Lower leg skin (tissue), 4 donors: ENCODE measurements around the gene TRMU. TPM values are rescaled to one million over a fixed set of nuclear protein-coding genes. Genes with fewer than 3 reads are reported as not detected.

Source experiments
- DNase-seq, 2 donors: peaks; one replicate each; pipeline ENCODE4 v3.0.0-alpha.2; 2019; ENCODE audit warnings: low spot score in 2 of 2
- H3K4me3 ChIP-seq: fragments of 200-600 bp; sonication (generic); 2 replicates; pipeline ENCODE4 v1.5.1; 2017; ENCODE audit warnings: mild to moderate bottlenecking, low read depth; ENCODE audit not compliant: poor library complexity, severe bottlenecking
- CTCF ChIP-seq, 3 donors: fragments of 450-650 bp; IDR thresholded peaks; one replicate each; pipeline ENCODE4 v1.5.1; 2016; ENCODE audit warnings: antibody characterized with exemption in 3 of 3, mild to moderate bottlenecking in 3 of 3, moderate library complexity in 2 of 3
- POLR2A ChIP-seq, 2 donors: fragments of 450-650 bp; IDR thresholded peaks; one replicate each; pipeline ENCODE4 v1.6.1; 2016 to 2017; ENCODE audit warnings: antibody characterized with exemption in 2 of 2, mild to moderate bottlenecking in 1 of 2, moderate library complexity in 1 of 2
- WGBS, 2 donors: methylation state at CpG; one replicate each; pipeline ENCODE4 v1.1.5; 2018; 5-methylcytosine and 5-hydroxymethylcytosine counted together
- intact Hi-C: fragments of 100-400 bp; cut with DNase I; formaldehyde crosslinking; loops from one replicate; pipeline ENCODE4 v1.15.0; 2023; ENCODE audit warnings: low total_unique reads
- total RNA-seq, 4 donors: library from RNA; depleted of rRNA; stranded (reverse); fragments of >200 nt; gene quantifications; one replicate each; pipeline ENCODE4 v1.1.0, GENCODE V29; 2016

The TRMU gene
- total RNA-seq, 4 donors from 2014 or later = 26.8 to 43.5 (median 32.7) TPM

DNA sequence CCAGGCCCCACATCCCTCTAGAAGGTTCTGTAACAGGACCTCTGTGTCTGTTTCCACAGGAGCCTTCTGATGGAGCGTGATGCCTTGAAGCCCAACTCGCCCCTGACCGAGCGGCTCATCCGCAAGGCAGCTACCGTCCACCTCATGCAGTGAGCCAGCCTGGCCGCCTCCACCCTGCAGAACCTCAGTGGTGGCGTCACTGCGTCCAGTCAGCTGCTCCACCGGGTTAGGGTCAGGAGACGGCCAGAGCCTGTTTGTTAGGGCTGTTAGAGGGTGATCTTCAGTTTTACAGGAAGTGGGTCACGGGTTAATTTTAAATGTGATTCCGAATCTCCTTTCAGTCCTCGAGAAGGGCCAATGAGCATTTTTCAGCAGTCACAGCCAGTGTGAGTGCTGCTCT, 42.8 kb upstream of the TRMU start:
- DNase-seq = no peak
- intact Hi-C loops = no loop called here
- WGBS, 2 donors = 80 to 89% methylated on average over 6 to 14 of the region's 14 CpGs
- no peak for TF ChIP-seq POLR2A (IDR thresholded peaks at IDR 0.05)
- TF ChIP-seq CTCF (IDR thresholded peaks at IDR 0.05) = no peak
- H3K4me3 ChIP-seq = no peak overlapping the region

- no peak overlapping the region for H3K4me3 ChIP-seq
Observed at GRCh38 chr22:46293577-46294260, 41.8 kb upstream of the TRMU start.

GRCh38 chr22:46294784-46295183, 40.7 kb upstream of the TRMU start:
- TF ChIP-seq POLR2A (IDR thresholded peaks at IDR 0.05) = no peak
- TF ChIP-seq CTCF (IDR thresholded peaks at IDR 0.05) = no peak
- WGBS, 2 donors = 93 to 96% methylated on average over 2 of the region's 2 CpGs
- intact Hi-C loops = no loop called here
- no peak overlapping the region for H3K4me3 ChIP-seq
- DNase-seq = no peak

More at GRCh38 chr22:46293577-46294260, 41.8 kb upstream of the TRMU start:
- peak in 1 of 2 donors; percentile 60 for DNase-seq
- intact Hi-C loops = no loop called here
- 71 to 72% methylated on average over 10 to 11 of the region's 11 CpGs for WGBS, 2 donors
- TF ChIP-seq POLR2A (IDR thresholded peaks at IDR 0.05) = no peak
- TF ChIP-seq CTCF (IDR thresholded peaks at IDR 0.05) = no peak

- intact Hi-C loops = no loop called here
- no peak for DNase-seq
- TF ChIP-seq CTCF (IDR thresholded peaks at IDR 0.05) = no peak
- no peak for TF ChIP-seq POLR2A (IDR thresholded peaks at IDR 0.05)
- WGBS, 2 donors = 85 to 90% methylated on average over 4 of the region's 4 CpGs
- no peak overlapping the region for H3K4me3 ChIP-seq
Observed at GRCh38 chr22:46295277-46295971, 40.1 kb upstream of the TRMU start.

- peak within 1 kb of the TSS; percentile 26 for H3K4me3 ChIP-seq
- DNase-seq = peak; percentile 97 to 100
- TF ChIP-seq POLR2A (IDR thresholded peaks at IDR 0.05) (no peak), CTCF (IDR thresholded peaks at IDR 0.05) (no peak)
- intact Hi-C loops = no loop called here
- WGBS, 2 donors = 1% methylated on average over 28 to 57 of the region's 76 CpGs
Observed at GRCh38 chr22:46296257-46297150, 39.0 kb upstream of the TRMU start, which contains the start of gene GTSE1. TSS of gene GTSE1 (plus strand) at chr22:46296870. CDS start at chr22:46297401, 531 bp downstream.
